NCI-H1694 treated with DMSO at 0.1 percent for 48 hours (cell line): ENCODE results near the gene P2RY1.

ENCODE experiments used
- DNase-seq: peaks from one replicate; lab custom pipeline; 2025; lab: John Stamatoyannopoulos, UW

Gene P2RY1

GRCh38 chr3:152834776-152835600, at the start of gene P2RY1:
Gene P2RY1, plus strand, starts transcription at chr3:152835131. Its CDS starts 652 bp downstream, at chr3:152835783.
- no peak for DNase-seq

GRCh38 chr3:152786977-152787681, 47.8 kb upstream of the P2RY1 start:
- DNase-seq = no peak

- no peak for DNase-seq
Measured at GRCh38 chr3:152790651-152791387, 44.1 kb upstream of the P2RY1 start.

GRCh38 chr3:152793969-152794368, 41.0 kb upstream of the P2RY1 start:
- no peak for DNase-seq

DNA sequence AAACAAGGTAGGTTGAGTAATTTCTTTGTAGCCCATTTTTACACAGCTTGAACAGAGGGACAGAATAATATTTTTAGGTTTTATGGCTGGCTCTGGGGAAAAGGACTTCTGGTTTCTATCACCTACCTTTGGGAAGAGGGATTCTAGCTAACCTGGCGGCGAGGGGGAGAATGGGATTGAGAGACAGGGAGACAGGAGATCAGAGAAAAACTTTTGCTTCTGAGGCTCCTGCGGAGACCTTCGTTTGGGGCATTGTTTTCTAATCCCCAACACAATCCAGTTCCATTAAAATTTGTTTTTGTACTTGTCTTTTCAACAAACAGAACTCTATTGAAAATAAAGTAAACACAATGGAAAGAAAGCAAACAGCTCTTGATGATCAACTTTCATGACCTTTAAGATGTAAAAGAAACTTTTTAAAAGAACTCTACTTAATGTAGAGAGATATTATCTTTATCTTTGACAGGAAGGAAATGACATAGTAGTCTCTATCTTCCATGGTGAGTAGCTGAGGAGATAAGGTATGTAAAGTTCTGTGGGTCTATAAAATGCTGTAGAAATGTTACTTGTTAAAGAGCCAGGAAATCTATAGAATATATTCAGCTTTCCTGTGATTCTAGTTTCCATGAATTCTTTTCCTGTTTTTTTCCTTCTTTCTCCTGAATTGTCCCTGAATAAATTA, 37.0 kb upstream of the P2RY1 start:
- no peak for DNase-seq

DNA sequence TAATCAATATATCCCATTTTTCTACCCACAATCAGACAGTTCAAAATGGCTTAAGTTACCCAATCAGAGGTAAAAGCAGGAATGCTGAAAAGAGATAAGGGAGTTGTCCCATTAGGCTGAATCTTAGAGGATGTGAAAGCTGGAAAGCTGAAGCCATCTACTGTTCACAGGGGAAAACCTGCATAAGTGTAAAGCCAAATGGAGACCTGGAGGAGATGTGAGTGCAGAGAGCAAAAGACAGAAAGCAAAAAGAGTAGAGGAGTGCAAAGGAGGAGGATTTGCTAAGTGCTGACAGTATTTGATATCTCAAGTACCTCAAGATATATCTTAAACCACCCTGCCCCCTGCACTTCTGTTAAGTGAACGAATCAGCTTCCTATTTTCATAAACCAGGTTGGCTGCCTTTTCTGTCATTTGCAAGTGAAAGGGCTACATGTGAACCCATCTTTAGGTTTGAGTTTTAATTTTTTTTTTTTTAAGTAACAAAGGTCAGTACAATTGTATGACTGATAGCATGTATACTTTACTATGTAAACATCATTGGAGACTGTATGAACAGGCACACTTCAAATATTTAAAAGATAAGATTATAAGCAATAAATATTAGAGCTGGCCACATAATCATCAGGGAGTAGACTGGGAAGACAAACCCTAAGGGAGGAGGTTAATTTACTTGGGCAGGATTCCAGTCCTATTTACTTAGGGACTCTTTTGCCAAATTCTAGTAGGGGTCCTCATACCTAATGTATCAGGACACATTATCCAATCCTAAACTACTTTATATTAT, 22.8 kb upstream of the P2RY1 start:
- no peak for DNase-seq

DNA sequence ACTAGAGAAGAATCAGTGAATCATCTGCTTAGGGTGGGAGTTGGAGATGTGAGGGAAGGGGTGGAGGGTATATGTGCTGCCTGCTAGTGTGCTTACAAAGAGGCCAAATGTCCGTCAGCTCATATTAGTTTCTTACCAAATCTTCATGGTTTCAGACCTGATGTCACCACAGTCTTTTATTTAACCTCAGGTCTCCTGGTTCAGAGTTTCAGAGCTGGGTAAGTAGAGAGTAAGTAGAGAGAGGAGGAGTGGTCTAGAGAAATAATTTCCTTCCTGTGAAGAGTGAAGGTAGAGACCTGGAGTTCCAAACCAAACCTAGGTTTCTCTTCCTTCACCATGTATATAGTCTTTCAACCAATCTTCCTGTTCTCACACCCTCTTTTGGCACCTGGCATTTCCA, 17.5 kb upstream of the P2RY1 start:
- no peak for DNase-seq

DNA sequence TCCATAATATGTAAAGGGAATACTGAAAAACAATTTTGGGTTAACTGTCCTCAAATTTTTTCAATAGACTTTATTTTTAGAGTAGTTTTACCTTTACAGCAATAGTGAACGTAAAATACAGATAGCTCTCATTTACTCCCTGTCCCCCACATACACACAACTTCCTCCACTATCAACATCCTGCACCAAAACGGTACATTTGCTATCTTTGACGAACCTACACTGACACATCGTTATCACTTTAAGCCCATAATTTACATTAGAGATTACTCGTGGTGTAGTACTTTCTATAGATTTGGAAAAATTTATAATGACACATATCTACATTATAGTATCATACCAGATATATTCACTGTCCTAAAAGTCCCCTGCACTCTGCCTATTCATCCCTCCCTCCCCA, 16.9 kb upstream of the P2RY1 start:
- no peak for DNase-seq

- no peak for DNase-seq
Measured at GRCh38 chr3:152823173-152823572, 11.8 kb upstream of the P2RY1 start.

DNA sequence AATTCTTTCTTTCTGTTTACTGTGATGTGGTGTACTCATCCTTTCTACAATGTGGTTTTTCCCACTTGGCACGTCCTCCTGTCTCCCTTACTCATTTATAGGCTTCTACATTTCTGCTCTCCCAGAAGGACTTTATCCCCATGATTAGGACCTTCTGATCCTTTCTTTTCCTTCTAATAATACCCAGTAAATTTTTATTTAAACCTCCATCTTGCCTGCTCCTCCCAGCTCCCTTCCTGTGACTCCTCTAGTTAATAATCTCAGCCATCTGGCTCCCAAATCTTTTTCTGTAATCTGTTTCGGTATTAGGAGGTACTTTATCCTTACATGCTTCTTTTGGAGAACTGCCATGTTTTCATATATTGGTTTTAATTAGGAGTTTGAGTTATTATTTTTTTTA, 11.2 kb upstream of the P2RY1 start:
- no peak for DNase-seq

DNA sequence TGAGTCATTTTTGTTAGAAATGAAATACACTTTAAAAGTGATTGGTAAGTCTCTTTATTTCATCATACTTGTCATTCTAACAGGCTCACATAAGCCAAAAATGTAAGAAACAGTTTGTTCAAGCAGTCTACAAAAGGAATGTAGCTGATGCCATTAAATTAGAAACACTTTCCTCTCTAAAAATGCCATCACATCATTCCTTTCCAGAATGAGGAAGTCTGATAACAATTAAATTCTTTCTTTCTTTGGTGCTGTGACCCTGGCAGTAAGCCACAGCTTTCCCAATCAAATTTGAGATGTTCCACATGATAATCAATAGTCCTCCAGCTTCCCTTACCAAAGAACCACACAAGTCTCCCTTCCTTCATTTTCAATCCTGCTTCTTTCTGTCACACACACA, 9.4 kb upstream of the P2RY1 start:
- DNase-seq = no peak

- no peak for DNase-seq
Measured at GRCh38 chr3:152826476-152826875, 8.5 kb upstream of the P2RY1 start.

DNA sequence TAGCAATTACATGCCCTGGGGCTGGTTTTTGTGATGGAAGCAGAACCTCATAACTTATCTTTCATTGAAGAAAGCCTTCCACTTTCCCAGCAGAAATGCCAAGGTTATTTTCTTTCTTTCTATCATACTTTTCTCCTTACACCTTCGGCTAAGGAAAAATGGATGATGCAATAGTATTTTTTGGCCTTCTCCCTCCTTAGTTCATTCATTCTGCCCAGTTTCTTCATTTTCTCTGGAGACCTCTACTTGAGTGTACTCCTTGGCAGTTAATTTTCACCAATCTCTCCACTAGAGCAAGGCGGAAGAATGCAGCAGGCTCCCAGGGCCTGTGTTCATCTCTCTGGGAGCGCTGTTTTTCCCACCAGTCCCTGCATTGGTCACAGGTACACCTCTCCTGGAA, 7.6 kb upstream of the P2RY1 start:
- DNase-seq = no peak

DNA sequence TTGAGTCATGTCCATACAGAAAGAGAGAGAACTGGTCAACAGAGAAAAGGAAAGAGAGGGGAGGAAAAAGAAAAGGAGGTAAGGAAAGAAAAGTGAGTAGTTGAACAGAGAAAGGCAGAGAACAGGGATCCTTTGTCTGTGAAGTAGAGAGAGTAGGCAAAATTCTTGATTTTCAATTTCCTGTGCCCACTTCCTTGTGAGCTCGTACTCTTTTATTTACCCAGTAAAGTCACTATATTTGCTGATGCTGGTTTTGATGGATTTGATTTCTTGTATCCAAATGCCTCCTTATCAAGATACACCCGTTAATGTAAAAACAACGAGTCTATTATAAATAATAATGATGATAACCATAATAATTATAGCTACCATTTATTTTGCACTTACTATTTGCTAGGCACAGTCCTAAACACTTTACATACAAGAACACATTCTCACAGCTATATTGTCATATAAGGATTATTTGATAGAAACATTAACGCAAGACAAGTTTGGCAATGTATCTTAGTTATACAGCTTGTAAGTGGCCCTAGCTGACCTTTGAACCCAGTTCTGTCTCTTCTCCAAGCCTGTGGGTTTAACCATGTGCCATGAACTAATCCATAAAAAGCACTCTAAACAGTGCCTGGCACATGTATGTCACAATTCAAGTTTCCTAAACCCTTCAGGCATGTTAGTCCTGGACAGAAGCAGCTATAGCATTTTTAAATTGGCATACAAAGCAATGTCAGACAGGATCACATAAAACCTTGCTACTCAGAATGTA, 6.7 kb upstream of the P2RY1 start:
- no peak for DNase-seq

- DNase-seq = no peak
Measured at GRCh38 chr3:152830245-152830644, 4.7 kb upstream of the P2RY1 start.

DNA sequence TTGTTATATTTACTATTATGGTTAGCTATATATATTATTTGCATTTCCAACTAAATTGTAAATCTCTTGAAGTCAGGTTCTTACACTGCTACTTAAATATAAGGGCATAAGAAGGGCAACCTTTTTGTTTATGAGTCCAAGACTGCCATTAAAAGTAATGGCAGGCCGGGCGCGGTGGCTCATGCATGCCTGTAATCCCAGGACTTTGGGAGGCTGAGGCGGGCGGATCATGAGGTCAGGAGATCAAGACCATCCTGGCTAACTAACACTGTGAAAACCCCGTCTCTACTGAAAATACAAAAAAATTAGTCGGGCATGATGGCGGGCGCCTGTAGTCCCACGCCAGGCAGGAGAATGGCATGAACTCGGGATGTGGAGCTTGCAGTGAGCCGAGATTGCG, 2.9 kb upstream of the P2RY1 start:
- DNase-seq = no peak

DNA sequence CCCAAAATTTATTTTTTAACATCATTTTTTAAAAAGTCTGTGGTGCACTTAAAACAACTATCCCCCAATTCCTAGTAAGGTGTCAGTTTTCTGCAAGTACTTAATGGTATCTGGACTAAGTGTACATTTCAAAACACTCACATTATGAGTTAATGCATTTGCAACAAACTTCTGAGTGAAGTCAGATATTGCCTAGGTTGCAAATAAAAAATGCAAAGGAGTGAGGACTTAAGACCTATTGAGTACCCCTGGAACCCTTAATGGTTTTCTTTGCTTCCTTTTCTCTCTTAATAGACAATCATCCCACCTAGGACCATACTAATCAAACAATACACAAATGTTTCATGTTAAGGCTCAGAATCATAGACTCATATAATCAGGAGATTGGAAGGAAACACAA, 1.8 kb upstream of the P2RY1 start:
- DNase-seq = no peak

- no peak for DNase-seq
Measured at GRCh38 chr3:152834191-152834775, 648 bp upstream of the P2RY1 start.

GRCh38 chr3:152835601-152836102, 721 bp downstream of the P2RY1 start:
- no peak for DNase-seq

DNA sequence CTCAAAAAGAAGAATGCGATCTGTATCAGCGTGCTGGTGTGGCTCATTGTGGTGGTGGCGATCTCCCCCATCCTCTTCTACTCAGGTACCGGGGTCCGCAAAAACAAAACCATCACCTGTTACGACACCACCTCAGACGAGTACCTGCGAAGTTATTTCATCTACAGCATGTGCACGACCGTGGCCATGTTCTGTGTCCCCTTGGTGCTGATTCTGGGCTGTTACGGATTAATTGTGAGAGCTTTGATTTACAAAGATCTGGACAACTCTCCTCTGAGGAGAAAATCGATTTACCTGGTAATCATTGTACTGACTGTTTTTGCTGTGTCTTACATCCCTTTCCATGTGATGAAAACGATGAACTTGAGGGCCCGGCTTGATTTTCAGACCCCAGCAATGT, 1.3 kb downstream of the P2RY1 start:
- no peak for DNase-seq
